ENCODE measurements around the gene ECT2L. TPM values are rescaled to one million over a fixed set of nuclear protein-coding genes. Genes with fewer than 3 reads are reported as not detected.

Gene ECT2L
- total and polyA plus RNA-seq, 4 donors: 2.1 to 15.3 (median 8.7) TPM

DNA sequence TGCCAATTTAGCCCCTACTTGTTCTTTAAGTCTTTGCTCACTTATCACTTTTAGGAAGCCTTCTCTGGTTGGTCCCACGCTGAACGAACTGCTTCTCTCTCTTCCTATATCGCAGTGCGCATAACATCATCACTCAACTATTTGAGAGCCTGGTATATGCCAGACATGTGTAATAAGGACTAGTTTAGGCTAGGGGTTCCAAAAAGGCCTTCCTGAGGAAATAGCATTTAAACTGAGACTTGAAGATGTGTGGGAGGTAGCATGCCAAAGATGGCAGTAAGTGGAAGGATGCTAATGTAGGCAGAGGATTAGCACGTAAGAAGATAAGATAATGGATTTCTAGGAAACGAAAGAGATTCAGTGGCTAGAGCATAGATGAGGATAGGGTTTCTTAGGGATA, 17.6 kb upstream of the ECT2L start:
- ATAC-seq (ENCODE audit: insufficient read depth, low FRiP score) (no peak), DNase-seq (no peak)
- Histone ChIP-seq H3K4me3 (no peak overlapping the region), H3K36me3 (ENCODE audit: control insufficient read depth in 4 of 4, insufficient read depth in 4 of 4, low read length in 4 of 4) (peaks cover 3 to 27% (median 9%) of the 10 kb centered on the region in 4 donors), H3K4me1 (ENCODE audit: control insufficient read depth in 5 of 5, insufficient read depth in 5 of 5, low read length in 5 of 5) (peaks cover 1 to 7% (median 5%) of the 10 kb centered on the region in 5 donors), H3K27ac (ENCODE audit: low read depth in 1 of 2, low read length in 1 of 2) (no peak overlapping the region), H3K27me3 (ENCODE audit: control insufficient read depth in 3 of 3, insufficient read depth in 3 of 3, low read length in 2 of 3) (no peaks in the 10 kb centered on the region), H3K9me3 (ENCODE audit: control insufficient read depth in 4 of 4, insufficient read depth in 3 of 4, low read length in 3 of 4) (no peaks in the 10 kb centered on the region), H3K9ac (ENCODE audit: insufficient read depth in 1 of 2, low read length in 2 of 2) (no peak overlapping the region)
- no peak for TF ChIP-seq CTCF (IDR thresholded peaks at IDR 0.05; ENCODE audit: control extremely low read depth, extremely low read depth)
- 86 to 94% methylated on average over 6 of the region's 6 CpGs for WGBS, 2 donors

DNA sequence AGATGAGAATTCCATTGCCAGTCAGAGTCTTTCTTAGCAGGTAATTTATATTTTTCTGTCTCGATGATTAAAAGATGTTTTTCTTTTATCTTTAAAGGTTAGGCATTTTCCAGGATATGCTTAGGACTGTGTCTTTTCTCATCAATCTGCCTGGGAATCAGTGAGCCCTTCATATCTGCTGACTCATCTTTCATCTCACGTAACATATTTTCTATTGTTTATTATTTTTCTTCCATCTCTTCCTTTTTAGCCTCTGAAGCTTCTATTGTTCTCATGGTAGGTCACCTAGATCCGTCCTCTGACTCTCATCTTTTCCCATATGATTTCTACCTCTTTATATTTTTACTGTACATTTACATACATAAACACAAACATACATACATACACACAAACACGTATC, 13.6 kb upstream of the ECT2L start:
- ATAC-seq (ENCODE audit: insufficient read depth, low FRiP score): no peak
- Histone ChIP-seq H3K4me3 (no peak overlapping the region), H3K36me3 (ENCODE audit: control insufficient read depth in 4 of 4, insufficient read depth in 4 of 4, low read length in 4 of 4) (peaks cover 8 to 32% (median 13%) of the 10 kb centered on the region in 4 donors)

DNA sequence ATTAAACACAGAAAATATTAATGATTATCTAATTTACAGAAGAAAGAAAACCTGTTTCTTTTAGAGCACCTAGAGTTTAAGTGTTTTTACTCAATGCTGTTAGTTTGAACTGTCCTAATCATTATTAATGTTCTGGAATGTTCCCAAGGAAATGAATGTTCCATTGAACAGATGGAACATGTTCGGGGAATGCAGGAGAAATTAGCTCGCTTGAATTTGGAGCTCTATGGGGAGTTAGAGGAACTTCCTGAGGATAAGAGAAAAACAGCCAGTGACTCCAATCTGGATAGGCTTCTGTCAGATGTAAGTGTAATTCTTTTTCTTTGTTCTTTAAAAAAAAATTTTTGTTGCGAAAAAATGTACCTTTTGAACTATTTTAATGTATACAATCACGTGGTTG, 10.8 kb upstream of the ECT2L start:
- Histone ChIP-seq H3K4me1 (ENCODE audit: control insufficient read depth in 5 of 5, insufficient read depth in 5 of 5, low read length in 5 of 5) (peaks cover 0 to 2% (median 0%) of the 10 kb centered on the region in 5 donors), H3K36me3 (ENCODE audit: control insufficient read depth in 4 of 4, insufficient read depth in 4 of 4, low read length in 4 of 4) (peaks cover 10 to 33% (median 13%) of the 10 kb centered on the region in 4 donors), H3K4me3 (no peak overlapping the region), H3K27me3 (ENCODE audit: control insufficient read depth in 3 of 3, insufficient read depth in 3 of 3, low read length in 2 of 3) (no peaks in the 10 kb centered on the region), H3K9ac (ENCODE audit: insufficient read depth in 1 of 2, low read length in 2 of 2) (no peak overlapping the region), H3K9me3 (ENCODE audit: control insufficient read depth in 4 of 4, insufficient read depth in 3 of 4, low read length in 3 of 4) (no peaks in the 10 kb centered on the region), H3K27ac (ENCODE audit: low read depth in 1 of 2, low read length in 1 of 2) (no peak overlapping the region)
- WGBS, 2 donors: 77 to 86% methylated on average over 4 of the region's 4 CpGs
- TF ChIP-seq CTCF (IDR thresholded peaks at IDR 0.05; ENCODE audit: control extremely low read depth, extremely low read depth): no peak
- DNase-seq (no peak), ATAC-seq (ENCODE audit: insufficient read depth, low FRiP score) (no peak)

More for the DNA sequence above, 13.6 kb upstream of the ECT2L start:
- Histone ChIP-seq H3K4me1 (ENCODE audit: control insufficient read depth in 5 of 5, insufficient read depth in 5 of 5, low read length in 5 of 5) (peaks cover 0 to 2% (median 0%) of the 10 kb centered on the region in 5 donors), H3K27me3 (ENCODE audit: control insufficient read depth in 3 of 3, insufficient read depth in 3 of 3, low read length in 2 of 3) (no peaks in the 10 kb centered on the region), H3K9me3 (ENCODE audit: control insufficient read depth in 4 of 4, insufficient read depth in 3 of 4, low read length in 3 of 4) (no peaks in the 10 kb centered on the region), H3K9ac (ENCODE audit: insufficient read depth in 1 of 2, low read length in 2 of 2) (no peak overlapping the region), H3K27ac (ENCODE audit: low read depth in 1 of 2, low read length in 1 of 2) (no peak overlapping the region)
- WGBS, 2 donors: 76 to 83% methylated on average over 4 of the region's 4 CpGs
- DNase-seq: no peak
- TF ChIP-seq CTCF (IDR thresholded peaks at IDR 0.05; ENCODE audit: control extremely low read depth, extremely low read depth): no peak

- Histone ChIP-seq H3K36me3 (ENCODE audit: control insufficient read depth in 4 of 4, insufficient read depth in 4 of 4, low read length in 4 of 4) (peaks cover 12 to 29% (median 14%) of the 10 kb centered on the region in 4 donors), H3K4me1 (ENCODE audit: control insufficient read depth in 5 of 5, insufficient read depth in 5 of 5, low read length in 5 of 5) (peaks cover 0 to 2% (median 0%) of the 10 kb centered on the region in 5 donors)
- WGBS, 2 donors: 76 to 84% methylated on average over 3 of the region's 3 CpGs
Measured at GRCh38 chr6:138785980-138786379, 9.9 kb upstream of the ECT2L start.

More at GRCh38 chr6:138785980-138786379, 9.9 kb upstream of the ECT2L start:
- Histone ChIP-seq H3K9ac (ENCODE audit: insufficient read depth in 1 of 2, low read length in 2 of 2) (no peak overlapping the region), H3K27me3 (ENCODE audit: control insufficient read depth in 3 of 3, insufficient read depth in 3 of 3, low read length in 2 of 3) (no peaks in the 10 kb centered on the region), H3K9me3 (ENCODE audit: control insufficient read depth in 4 of 4, insufficient read depth in 3 of 4, low read length in 3 of 4) (no peaks in the 10 kb centered on the region), H3K27ac (ENCODE audit: low read depth in 1 of 2, low read length in 1 of 2) (peak overlapping the region in 1 of 2 donors; percentile 68), H3K4me3 (no peak overlapping the region)
- ATAC-seq (ENCODE audit: insufficient read depth, low FRiP score) (no peak), DNase-seq (no peak)
- no peak for TF ChIP-seq CTCF (IDR thresholded peaks at IDR 0.05; ENCODE audit: control extremely low read depth, extremely low read depth)
